Cardiac atrium fibroblast (primary cell): ENCODE measurements around the gene PMCH. TPM values are rescaled to one million over a fixed set of nuclear protein-coding genes. Genes with fewer than 3 reads are reported as not detected.

ENCODE experiments used
- total RNA-seq: library from RNA; depleted of rRNA; stranded (reverse); fragments of >200 nt; gene quantifications from 2 replicates; pipeline ENCODE4 v1.2.3, GENCODE V29; 2015

PMCH gene
- not detected in 2 replicates for total RNA-seq

GRCh38 chr12:102197789-102198188 is at the start of gene PMCH:
TSS of gene PMCH (minus strand) at chr12:102197833. CDS start at chr12:102197770, 63 bp downstream.

Other genes starting within 250 kb of the PMCH start
- 65.0 and 66.7 TPM in 2 replicates for gene WASHC3, start 135.8 kb downstream of the PMCH start, total RNA-seq
- 18.6 and 49.1 TPM in 2 replicates for gene NUP37, start 77.7 kb downstream of the PMCH start, total RNA-seq
- gene PARPBP, start 77.7 kb downstream of the PMCH start, total RNA-seq, result 1.8 and 5.0 TPM in 2 replicates